ACC112 (cell line): ENCODE measurements around the gene PHACTR4.
A peak's percentile ranks its signal among the peaks of the same experiment; 100 is the strongest.
"Not testable (repeated sequence)": the region's sequence is repeated elsewhere in the genome, so short reads cannot be mapped to it uniquely, and the experiment has no call there.

Experiments used
- H2AFZ ChIP-seq: fragments of 200-600 bp; sonication (generic); one replicate; pipeline ENCODE4 v1.6.0; 2017; ENCODE audit warnings: antibody characterized with exemption, low read length; ENCODE audit not compliant: unreplicated experiment
- H3K27ac ChIP-seq: fragments of 200-600 bp; sonication (generic); 2 replicates; pipeline ENCODE4 v1.5.1; 2014; ENCODE audit warnings: low read depth, mild to moderate bottlenecking, antibody characterized with exemption, low read length, moderate library complexity
- H3K27me3 ChIP-seq: fragments of 200-600 bp; sonication (generic); 2 replicates; pipeline ENCODE4 v1.6.1; 2014; ENCODE audit warnings: mild to moderate bottlenecking, antibody characterized with exemption, low read length, moderate library complexity, mixed read lengths; ENCODE audit not compliant: insufficient read depth
- H3K36me3 ChIP-seq: fragments of 200-600 bp; sonication (generic); 2 replicates; pipeline ENCODE4 v1.6.1; 2016; ENCODE audit warnings: mild to moderate bottlenecking, antibody characterized with exemption, low read length, moderate library complexity, mixed read lengths; ENCODE audit not compliant: insufficient read depth
- H3K4me1 ChIP-seq: fragments of 200-600 bp; sonication (generic); one replicate; pipeline ENCODE4 v1.6.1; 2016; ENCODE audit warnings: low read length, mixed read lengths; ENCODE audit not compliant: insufficient read depth, unreplicated experiment, control insufficient read depth
- H3K4me3 ChIP-seq: fragments of 200-600 bp; sonication (generic); 2 replicates; pipeline ENCODE4 v1.5.1; 2014; ENCODE audit warnings: mild to moderate bottlenecking, low read depth, low read length
- H3K79me2 ChIP-seq: fragments of 200-600 bp; sonication (generic); one replicate; pipeline ENCODE4 v1.6.0; 2016; ENCODE audit warnings: low read length; ENCODE audit not compliant: control insufficient read depth, unreplicated experiment, insufficient read depth

Gene PHACTR4

DNA sequence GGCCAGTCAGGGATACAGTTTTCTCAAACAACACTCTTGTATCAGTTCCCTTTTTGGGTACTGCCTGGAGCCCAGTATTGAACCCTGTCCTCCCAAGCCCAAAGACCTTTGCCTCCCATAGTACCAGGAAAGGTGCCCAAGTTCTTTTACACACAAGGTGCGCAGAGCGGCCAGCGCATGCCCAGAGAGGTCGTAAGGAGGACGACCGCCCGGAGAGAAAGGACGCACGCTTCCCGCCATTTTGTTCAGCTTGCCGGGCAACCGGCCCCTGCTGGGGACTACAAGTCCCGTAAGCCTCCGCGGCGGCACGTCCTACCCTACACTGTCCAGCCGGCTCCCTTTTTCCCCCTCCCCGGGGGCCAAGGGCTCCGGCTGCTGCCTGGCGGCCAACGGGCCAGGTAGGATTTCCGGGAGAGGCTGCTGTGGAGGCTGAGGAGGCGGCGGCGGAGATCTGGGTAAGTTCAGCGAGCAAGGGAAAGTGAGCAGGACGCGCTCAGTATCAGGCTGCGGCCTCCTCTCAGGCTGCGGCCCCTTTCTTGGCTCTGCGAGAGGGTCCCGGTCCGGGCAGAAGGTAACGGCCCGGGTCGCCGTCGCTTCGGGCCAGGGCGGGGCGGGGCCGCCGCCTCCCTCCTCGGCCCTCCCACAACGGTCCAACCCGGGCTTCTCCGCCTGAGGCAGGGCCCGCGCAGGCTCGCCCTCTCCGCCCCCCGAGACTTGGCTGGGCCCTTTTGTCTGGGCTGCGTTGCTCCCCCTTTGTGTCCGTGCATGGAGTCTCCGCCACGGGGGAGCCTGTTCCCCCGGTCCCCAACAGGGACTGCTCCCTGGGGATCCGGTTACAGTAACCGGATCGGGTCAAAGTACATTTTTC, at the start of gene PHACTR4:
Gene PHACTR4, plus strand, starts transcription at position 370 of the 868 bp plus-strand sequence. CDS start 37,708 bp downstream, outside the sequence.
- peaks cover 16% of the 10 kb centered on the region for H3K4me1 ChIP-seq

GRCh38 chr1:28322194-28322593, 47.3 kb upstream of the PHACTR4 start:
- H3K27ac ChIP-seq = no peak overlapping the region
- H3K27me3 ChIP-seq = no peaks in the 10 kb centered on the region
- no peaks in the 10 kb centered on the region for H3K36me3 ChIP-seq
- no peaks in the 10 kb centered on the region for H3K79me2 ChIP-seq
- no peak overlapping the region for H3K4me3 ChIP-seq
- H3K4me1 ChIP-seq = no peaks in the 10 kb centered on the region
- no peak overlapping the region for H2AFZ ChIP-seq

More for the DNA sequence above, at the start of gene PHACTR4:
- Histone ChIP-seq H2AFZ (peak within 1 kb of the TSS; percentile 98), H3K36me3 (no peaks in the 10 kb centered on the region), H3K4me3 (peak within 1 kb of the TSS; percentile 99), H3K79me2 (peaks cover 37% of the 10 kb centered on the region), H3K27ac (peak within 1 kb of the TSS; percentile 73), H3K27me3 (no peaks in the 10 kb centered on the region)

DNA sequence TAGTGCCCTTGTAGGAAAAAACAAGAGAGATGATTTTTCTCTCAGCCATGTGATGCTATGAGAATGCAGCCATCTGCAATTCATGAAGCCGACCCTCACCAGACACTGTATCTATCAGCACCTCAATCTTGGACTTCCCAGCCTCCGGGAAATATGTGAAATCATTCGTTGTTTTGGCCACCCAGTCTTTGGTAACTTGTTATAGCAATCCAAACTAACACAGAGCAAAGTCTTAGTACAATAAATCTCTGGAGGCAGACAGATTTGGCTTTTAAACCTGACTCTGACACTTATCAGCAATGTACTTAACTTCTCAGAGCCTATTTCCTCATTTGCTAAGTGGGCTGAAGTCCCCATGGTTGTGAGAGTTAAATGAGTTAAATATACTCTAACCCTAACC, 45.8 kb upstream of the PHACTR4 start:
- no peaks in the 10 kb centered on the region for H3K79me2 ChIP-seq
- no peaks in the 10 kb centered on the region for H3K36me3 ChIP-seq
- no peaks in the 10 kb centered on the region for H3K27me3 ChIP-seq
- H3K27ac ChIP-seq = no peak overlapping the region
- H3K4me1 ChIP-seq = no peaks in the 10 kb centered on the region
- no peak overlapping the region for H3K4me3 ChIP-seq
- no peak overlapping the region for H2AFZ ChIP-seq

- Histone ChIP-seq H3K4me1 (no peaks in the 10 kb centered on the region), H3K36me3 (0 out of 2 replicates have a peak, but pooled peaks cover 4% of the 10 kb centered on the region), H3K4me3 (no peak overlapping the region), H3K27ac (no peak overlapping the region), H2AFZ (no peak overlapping the region), H3K79me2 (peaks cover 14% of the 10 kb centered on the region), H3K27me3 (no peaks in the 10 kb centered on the region)
Observed at GRCh38 chr1:28326515-28326914, 43.0 kb upstream of the PHACTR4 start.

DNA sequence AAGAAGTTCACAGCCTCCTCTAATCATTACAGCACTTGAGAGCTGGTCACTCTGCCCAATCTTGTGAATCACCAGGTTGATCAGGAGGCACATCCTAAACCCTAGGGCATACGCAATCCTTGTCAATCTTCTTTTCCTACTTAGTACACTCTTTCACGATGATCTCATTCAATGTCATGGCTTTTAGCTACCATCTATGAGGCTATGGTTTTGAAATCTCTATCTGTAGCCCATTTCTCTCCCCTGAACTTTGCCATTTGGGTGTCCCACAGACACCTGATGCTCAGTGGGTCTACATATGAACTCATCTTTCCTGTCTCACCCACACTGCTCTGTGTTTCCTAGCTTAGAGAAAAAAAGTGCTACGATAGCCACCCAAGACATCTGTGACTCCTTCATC, 42.6 kb upstream of the PHACTR4 start:
- no peaks in the 10 kb centered on the region for H3K4me1 ChIP-seq
- peaks cover 14% of the 10 kb centered on the region for H3K79me2 ChIP-seq
- no peak overlapping the region for H3K4me3 ChIP-seq
- H3K27ac ChIP-seq = peak overlapping the region; percentile 28; the same call in 1 of the 2 replicates
- H3K27me3 ChIP-seq = no peaks in the 10 kb centered on the region
- 0 out of 2 replicates have a peak, but pooled peaks cover 5% of the 10 kb centered on the region for H3K36me3 ChIP-seq
- no peak overlapping the region for H2AFZ ChIP-seq

- not testable (repeated sequence) for H2AFZ ChIP-seq, H3K27me3 ChIP-seq, H3K36me3 ChIP-seq, H3K4me1 ChIP-seq, H3K4me3 ChIP-seq
- Histone ChIP-seq H3K79me2 (peaks cover 14% of the 10 kb centered on the region), H3K27ac (peak overlapping the region; percentile 28; the same call in 1 of the 2 replicates)
Observed at GRCh38 chr1:28327431-28327830, 42.1 kb upstream of the PHACTR4 start.

GRCh38 chr1:28328228-28328648, 41.3 kb upstream of the PHACTR4 start:
- Histone ChIP-seq H3K4me3 (peak overlapping the region; percentile 75), H3K27ac (peak overlapping the region; percentile 65; the same call in 1 of the 2 replicates), H3K4me1 (no peaks in the 10 kb centered on the region), H3K36me3 (peaks cover 11% of the 10 kb centered on the region; the same call in 1 of the 2 replicates), H3K79me2 (peaks cover 14% of the 10 kb centered on the region), H3K27me3 (no peaks in the 10 kb centered on the region), H2AFZ (peak overlapping the region; percentile 71)

DNA sequence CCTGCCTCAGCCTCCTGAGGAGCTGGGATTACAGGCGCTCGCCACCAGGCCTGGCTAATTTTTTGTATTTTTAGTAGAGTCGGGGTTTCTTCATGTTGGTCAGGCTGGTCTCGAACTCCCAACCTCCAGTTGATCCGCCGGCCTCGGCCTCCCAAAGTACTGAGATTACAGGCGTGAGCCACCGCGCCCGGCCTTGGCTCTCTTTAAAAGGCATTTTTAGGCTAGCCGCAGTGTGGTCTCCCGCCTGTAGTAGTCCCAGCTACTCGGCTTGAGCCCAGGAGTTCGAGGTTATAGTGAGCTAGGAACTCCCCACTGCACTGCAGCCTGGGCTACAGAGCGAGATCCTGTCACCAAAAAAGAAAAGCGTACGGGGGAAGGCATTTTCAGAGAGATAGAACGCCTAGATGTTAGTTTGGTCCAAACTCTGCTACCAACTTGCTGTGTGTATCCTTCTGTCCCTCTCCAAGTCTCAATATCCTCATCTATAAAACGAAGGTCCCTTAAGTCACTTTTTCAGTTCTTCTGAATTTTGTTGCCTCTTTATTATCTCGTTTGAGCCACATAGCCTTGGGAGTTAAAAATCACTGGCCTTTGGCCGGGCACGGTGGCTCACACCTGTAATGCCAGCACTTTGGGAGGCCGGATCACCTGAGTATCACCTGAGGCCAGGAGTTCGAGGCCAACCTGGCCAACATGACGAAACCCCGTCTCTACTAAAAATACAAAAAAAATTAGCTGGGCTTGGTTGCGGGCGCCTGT, 40.0 kb upstream of the PHACTR4 start:
- Histone ChIP-seq H3K36me3 (peaks cover 20% of the 10 kb centered on the region; the same call in 1 of the 2 replicates), H3K27me3 (no peaks in the 10 kb centered on the region), H2AFZ (peak overlapping the region; percentile 87), H3K4me3 (peak overlapping the region; percentile 75), H3K79me2 (peaks cover 14% of the 10 kb centered on the region), H3K27ac (peak overlapping the region; percentile 65), H3K4me1 (no peaks in the 10 kb centered on the region)

GRCh38 chr1:28338897-28339296, 30.6 kb upstream of the PHACTR4 start:
- H3K27ac ChIP-seq = no peak overlapping the region
- peaks cover 6% of the 10 kb centered on the region for H3K4me1 ChIP-seq
- no peak overlapping the region for H3K4me3 ChIP-seq
- H2AFZ ChIP-seq = no peak overlapping the region
- H3K79me2 ChIP-seq = no peaks in the 10 kb centered on the region
- H3K36me3 ChIP-seq = 0 out of 2 replicates have a peak, but pooled peaks cover 7% of the 10 kb centered on the region
- H3K27me3 ChIP-seq = no peaks in the 10 kb centered on the region

DNA sequence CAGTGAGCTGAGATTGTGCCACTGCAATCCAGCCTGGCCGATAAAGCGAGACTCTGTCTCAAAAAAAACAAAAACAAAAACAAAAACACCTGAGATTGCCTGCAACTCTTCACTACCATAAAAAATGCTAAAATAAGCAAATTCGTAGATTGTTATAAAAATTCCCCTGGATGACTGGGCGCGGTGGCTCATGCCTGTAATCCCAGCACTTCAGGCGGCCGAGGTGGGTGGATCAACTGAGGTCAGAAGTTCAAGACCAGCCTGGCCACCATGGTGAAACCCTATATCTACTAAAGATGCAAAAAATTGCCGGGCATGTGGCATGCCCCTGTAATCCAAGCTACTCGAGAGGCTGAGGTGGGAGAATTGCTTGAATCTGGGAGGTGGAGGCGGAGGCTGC, 30.0 kb upstream of the PHACTR4 start:
- Histone ChIP-seq H3K4me1 (peaks cover 6% of the 10 kb centered on the region), H3K79me2 (no peaks in the 10 kb centered on the region), H3K4me3 (no peak overlapping the region), H3K27me3 (no peaks in the 10 kb centered on the region), H3K27ac (no peak overlapping the region), H2AFZ (no peak overlapping the region), H3K36me3 (0 out of 2 replicates have a peak, but pooled peaks cover under 1% of the 10 kb centered on the region)
